Muscle layer of duodenum (tissue), 2 donors: ENCODE data around the gene FCRL5.

Source experiments
- H3K27ac ChIP-seq: one replicate; pipeline ENCODE4 v1.7.0; 2013; ENCODE audit warnings: mild to moderate bottlenecking, low read length
- H3K27me3 ChIP-seq: one replicate; pipeline ENCODE4 v1.7.0; 2013; ENCODE audit warnings: low read depth, mild to moderate bottlenecking, control low read depth, low read length
- H3K36me3 ChIP-seq, 2 donors: one replicate each; pipeline ENCODE4 v1.7.0; 2013; ENCODE audit warnings: low read length in 2 of 2, control low read depth in 1 of 2, mild to moderate bottlenecking in 1 of 2; ENCODE audit not compliant: insufficient read depth in 2 of 2, control insufficient read depth in 1 of 2
- H3K4me1 ChIP-seq, 2 donors: one replicate each; pipeline ENCODE4 v1.7.0; 2013; ENCODE audit warnings: low read length in 2 of 2, mild to moderate bottlenecking in 2 of 2, control low read depth in 1 of 2, moderate library complexity in 1 of 2; ENCODE audit not compliant: insufficient read depth in 2 of 2, control insufficient read depth in 1 of 2
- H3K4me3 ChIP-seq, 2 donors: one replicate each; pipeline ENCODE4 v1.7.0; 2013; ENCODE audit warnings: low read length in 2 of 2, low read depth in 1 of 2, mild to moderate bottlenecking in 1 of 2
- H3K9me3 ChIP-seq, 2 donors: one replicate each; pipeline ENCODE4 v1.7.0; 2013; ENCODE audit warnings: low read length in 2 of 2, control low read depth in 1 of 2, mild to moderate bottlenecking in 1 of 2; ENCODE audit not compliant: control insufficient read depth in 1 of 2
- donor health status: healthy.

Gene FCRL5

DNA sequence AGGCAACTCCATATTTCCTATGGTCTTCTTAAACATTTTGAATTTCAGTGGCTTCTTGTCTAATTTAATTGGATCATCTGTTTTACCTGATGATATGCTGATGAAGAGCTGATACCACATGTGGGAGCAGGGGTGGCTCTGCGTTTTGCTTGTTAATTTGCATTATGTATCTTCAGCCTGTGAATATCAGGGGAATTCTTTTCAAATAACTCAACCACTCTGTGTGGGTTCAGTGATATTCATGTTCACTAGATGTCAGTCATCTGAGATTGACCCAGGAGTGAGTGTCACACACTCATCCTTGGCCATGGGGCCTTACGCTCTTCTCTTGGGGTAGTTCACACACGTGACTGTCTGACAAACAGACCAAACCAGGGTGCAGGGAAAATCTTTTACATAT lies 83.0 kb downstream of the FCRL5 start:
- Histone ChIP-seq H3K36me3 (no peaks in the 10 kb centered on the region), H3K4me1 (no peaks in the 10 kb centered on the region), H3K4me3 (no peak overlapping the region), H3K9me3 (no peaks in the 10 kb centered on the region), H3K27me3 (no peaks in the 10 kb centered on the region), H3K27ac (no peak overlapping the region)

GRCh38 chr1:157466011-157466410 lies 86.3 kb downstream of the FCRL5 start:
- H3K27ac ChIP-seq: no peak overlapping the region
- H3K4me1 ChIP-seq: no peaks in the 10 kb centered on the region
- no peak overlapping the region for H3K4me3 ChIP-seq
- H3K27me3 ChIP-seq: no peaks in the 10 kb centered on the region
- H3K36me3 ChIP-seq: no peaks in the 10 kb centered on the region
- no peaks in the 10 kb centered on the region for H3K9me3 ChIP-seq
